Uterus (tissue), 4 donors: Measurements from ENCODE around the gene HUS1B. TPM values are rescaled to one million over a fixed set of nuclear protein-coding genes. Genes with fewer than 3 reads are reported as not detected.

Experiments used
- DNase-seq, 2 donors: peaks; one replicate each; pipeline ENCODE4 v3.0.0-alpha.2; 2019 to 2020
- H3K27ac ChIP-seq, 2 donors: fragments of 200-600 bp; sonication (generic); 1 replicate in 1 of 2; 2 replicates in 1 of 2; pipeline ENCODE4 v1.5.1; 2016 to 2018
- H3K27me3 ChIP-seq, 2 donors: fragments of 200-600 bp; sonication (generic); one replicate each; pipeline ENCODE4 v1.5.1; 2018 to 2019; ENCODE audit warnings: control low read depth in 1 of 2
- H3K36me3 ChIP-seq, 2 donors: fragments of 200-600 bp; sonication (generic); one replicate each; pipeline ENCODE4 v1.5.1; 2019; ENCODE audit warnings: control low read depth in 1 of 2
- H3K4me1 ChIP-seq, 2 donors: fragments of 200-600 bp; sonication (generic); one replicate each; pipeline ENCODE4 v1.5.1; 2018 to 2019; ENCODE audit warnings: control low read depth in 1 of 2
- H3K4me3 ChIP-seq, 2 donors: fragments of 200-600 bp; sonication (generic); 1 replicate in 1 of 2; 2 replicates in 1 of 2; pipeline ENCODE4 v1.5.1; 2018 to 2019; ENCODE audit warnings: mild to moderate bottlenecking in 1 of 2
- H3K9me3 ChIP-seq, 2 donors: fragments of 200-600 bp; sonication (generic); one replicate each; pipeline ENCODE4 v1.5.1; 2019; ENCODE audit warnings: control low read depth in 1 of 2
- POLR2A ChIP-seq, 2 donors: fragments of 450-650 bp; IDR thresholded peaks; one replicate each; pipeline ENCODE4 v1.6.1; 2016; ENCODE audit warnings: antibody characterized with exemption in 2 of 2, mild to moderate bottlenecking in 1 of 2, moderate library complexity in 1 of 2
- intact Hi-C: fragments of 100-400 bp; cut with DNase I; formaldehyde crosslinking; loops from one replicate; pipeline ENCODE4 v1.15.1; 2023; ENCODE audit warnings: low total_unique reads
- total RNA-seq, 4 donors: library from RNA; depleted of rRNA in 3 of 4; stranded (reverse); fragments of >200 nt in 3 of 4; gene quantifications; one replicate each; pipeline versions ENCODE4 v1.1.0 to v1.2.4, GENCODE V29; 2014 to 2023
- TF ChIP-seq, protein P1 (sequence below), 4 experiments: fragments of 200-600 bp in 2 of 4; fragments of 450-650 bp in 2 of 4; sonication (generic) in 2 of 4; IDR thresholded peaks; one replicate each; pipeline ENCODE4 v1.5.1; 2016 to 2019; ENCODE audit warnings: antibody characterized with exemption in 4 of 4, mild to moderate bottlenecking in 2 of 4, moderate library complexity in 1 of 4
- donor health status: DM: yes; HTN: yes; CAD: no.

Gene HUS1B
- total RNA-seq, 4 donors from 2014 or later = 1.5 to 2.8 (median 2.8) TPM; not detected in 1

DNA sequence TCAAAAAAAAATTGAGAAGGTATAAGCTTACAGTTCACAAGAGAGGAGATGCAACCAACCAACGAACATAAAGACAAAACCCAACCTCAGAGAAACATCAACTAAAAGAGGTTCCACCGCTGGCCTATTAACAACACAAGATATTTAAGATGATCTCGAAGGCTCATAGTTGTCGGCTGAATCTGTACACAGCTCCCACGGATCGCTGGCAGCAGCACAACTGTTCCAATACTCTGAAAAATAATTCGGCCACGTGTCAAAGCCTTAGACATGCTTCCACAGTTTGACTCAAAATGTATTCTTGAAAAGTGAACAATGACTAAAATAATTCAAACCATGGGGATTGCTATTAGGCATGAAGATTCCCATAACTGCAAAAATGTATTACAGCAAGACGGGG, 22.4 kb upstream of the HUS1B start:
- Histone ChIP-seq H3K4me3 (no peak overlapping the region), H3K4me1 (peaks cover 0 to 5% of the 10 kb centered on the region in 2 donors), H3K27ac (no peak overlapping the region), H3K36me3 (no peaks in the 10 kb centered on the region), H3K27me3 (no peaks in the 10 kb centered on the region), H3K9me3 (no peaks in the 10 kb centered on the region)
- no peak for TF ChIP-seq POLR2A (IDR thresholded peaks at IDR 0.05)
- TF ChIP-seq, protein P1, sequence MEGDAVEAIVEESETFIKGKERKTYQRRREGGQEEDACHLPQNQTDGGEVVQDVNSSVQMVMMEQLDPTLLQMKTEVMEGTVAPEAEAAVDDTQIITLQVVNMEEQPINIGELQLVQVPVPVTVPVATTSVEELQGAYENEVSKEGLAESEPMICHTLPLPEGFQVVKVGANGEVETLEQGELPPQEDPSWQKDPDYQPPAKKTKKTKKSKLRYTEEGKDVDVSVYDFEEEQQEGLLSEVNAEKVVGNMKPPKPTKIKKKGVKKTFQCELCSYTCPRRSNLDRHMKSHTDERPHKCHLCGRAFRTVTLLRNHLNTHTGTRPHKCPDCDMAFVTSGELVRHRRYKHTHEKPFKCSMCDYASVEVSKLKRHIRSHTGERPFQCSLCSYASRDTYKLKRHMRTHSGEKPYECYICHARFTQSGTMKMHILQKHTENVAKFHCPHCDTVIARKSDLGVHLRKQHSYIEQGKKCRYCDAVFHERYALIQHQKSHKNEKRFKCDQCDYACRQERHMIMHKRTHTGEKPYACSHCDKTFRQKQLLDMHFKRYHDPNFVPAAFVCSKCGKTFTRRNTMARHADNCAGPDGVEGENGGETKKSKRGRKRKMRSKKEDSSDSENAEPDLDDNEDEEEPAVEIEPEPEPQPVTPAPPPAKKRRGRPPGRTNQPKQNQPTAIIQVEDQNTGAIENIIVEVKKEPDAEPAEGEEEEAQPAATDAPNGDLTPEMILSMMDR (IDR thresholded peaks at IDR 0.05) = no peak
- no peak for DNase-seq
- intact Hi-C loops = no loop called here

DNA sequence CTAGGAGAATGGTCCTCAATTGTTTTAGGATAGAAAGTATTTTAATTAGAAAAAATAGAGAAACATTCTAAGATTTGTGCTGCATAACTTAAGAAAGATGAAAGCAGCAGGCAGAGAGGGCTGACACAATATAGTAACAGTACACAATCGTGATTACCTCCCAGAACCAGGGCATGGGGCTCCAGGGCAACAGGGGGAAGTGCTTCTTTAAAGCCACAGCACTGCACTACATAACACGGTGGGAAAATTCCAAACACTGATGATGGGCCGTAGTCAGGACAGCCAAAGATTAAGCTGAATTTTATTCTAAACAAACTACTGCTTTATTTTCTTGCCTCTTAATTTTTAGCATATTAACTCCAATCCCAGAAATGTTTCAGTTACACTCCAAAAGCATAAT, 21.6 kb upstream of the HUS1B start:
- H3K4me1 ChIP-seq = peaks cover 0 to 5% of the 10 kb centered on the region in 2 donors
- H3K9me3 ChIP-seq = no peaks in the 10 kb centered on the region
- no peaks in the 10 kb centered on the region for H3K36me3 ChIP-seq
- H3K27me3 ChIP-seq = no peaks in the 10 kb centered on the region
- DNase-seq = no peak
- no peak overlapping the region for H3K4me3 ChIP-seq
- TF ChIP-seq POLR2A (IDR thresholded peaks at IDR 0.05) = no peak
- TF ChIP-seq, protein P1 (IDR thresholded peaks at IDR 0.05) = no peak
- H3K27ac ChIP-seq = no peak overlapping the region
- intact Hi-C loops = no loop called here

DNA sequence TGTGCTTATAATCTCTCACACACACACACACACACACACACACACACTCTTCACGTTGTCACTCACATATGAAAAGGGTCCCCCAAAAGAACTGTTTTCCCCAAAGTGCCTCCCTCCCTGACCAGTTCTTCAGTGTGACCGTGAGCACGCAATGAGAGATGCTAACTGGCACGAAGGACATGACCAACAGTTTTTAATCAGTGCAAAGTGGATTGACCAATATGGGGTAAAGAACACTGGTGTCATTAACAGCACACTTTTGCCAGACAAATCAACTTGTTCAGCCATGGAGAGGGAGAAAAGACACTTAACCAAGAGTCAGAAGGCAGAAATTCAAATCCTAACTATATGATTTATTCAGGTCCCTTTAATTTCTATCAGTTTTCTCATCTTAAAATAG, 21.0 kb upstream of the HUS1B start:
- TF ChIP-seq, protein P1 (IDR thresholded peaks at IDR 0.05) = no peak
- no peak for TF ChIP-seq POLR2A (IDR thresholded peaks at IDR 0.05)
- intact Hi-C loops = no loop called here
- H3K36me3 ChIP-seq = no peaks in the 10 kb centered on the region
- H3K4me3 ChIP-seq = no peak overlapping the region
- H3K27me3 ChIP-seq = no peaks in the 10 kb centered on the region
- peaks cover 0 to 5% of the 10 kb centered on the region in 2 donors for H3K4me1 ChIP-seq
- H3K9me3 ChIP-seq = no peaks in the 10 kb centered on the region
- no peak overlapping the region for H3K27ac ChIP-seq
- no peak for DNase-seq

DNA sequence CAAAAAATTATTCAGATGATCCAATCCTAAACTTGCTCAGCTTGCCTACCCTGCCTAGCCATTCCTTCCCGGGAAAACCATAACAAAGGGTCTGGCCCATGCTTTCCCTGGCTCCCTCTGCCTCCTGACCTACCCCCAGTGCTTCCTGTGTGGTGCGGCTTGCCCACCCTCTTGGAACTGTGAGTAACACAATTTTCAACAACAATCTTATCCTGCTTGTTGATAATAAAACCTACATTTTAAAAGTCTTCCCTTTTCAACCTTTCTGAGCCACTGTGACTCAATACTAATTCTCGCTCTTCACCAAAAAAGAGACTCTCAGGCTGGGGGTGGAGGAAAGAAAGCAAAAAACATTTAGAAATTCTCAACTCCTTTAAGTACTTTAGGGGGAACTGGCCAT, 18.1 kb upstream of the HUS1B start:
- Histone ChIP-seq H3K4me3 (no peak overlapping the region), H3K36me3 (no peaks in the 10 kb centered on the region), H3K27me3 (no peaks in the 10 kb centered on the region), H3K9me3 (no peaks in the 10 kb centered on the region), H3K27ac (no peak overlapping the region), H3K4me1 (peaks cover 0 to 5% of the 10 kb centered on the region in 2 donors)
- DNase-seq = no peak
- intact Hi-C loops = no loop called here
- TF ChIP-seq, protein P1 (IDR thresholded peaks at IDR 0.05) = no peak
- no peak for TF ChIP-seq POLR2A (IDR thresholded peaks at IDR 0.05)

DNA sequence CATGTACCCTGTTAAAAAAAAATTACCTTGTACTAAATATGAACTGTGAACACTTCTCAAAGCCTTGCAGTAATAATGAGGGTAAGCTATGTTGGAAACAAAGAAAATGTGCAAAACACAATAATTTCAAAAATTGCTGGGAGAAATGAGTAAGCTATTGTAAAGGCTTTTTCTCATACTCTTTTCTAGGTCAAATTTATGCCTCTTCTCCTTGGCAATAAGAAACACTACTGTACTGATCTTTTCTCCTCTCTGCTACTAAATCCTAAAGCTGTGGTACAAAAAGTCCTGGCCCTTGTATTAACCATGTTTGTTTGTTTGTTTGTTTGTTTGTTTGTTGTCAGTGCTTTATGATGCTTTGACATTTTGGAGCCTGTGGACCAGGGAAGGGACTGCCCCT, 17.5 kb upstream of the HUS1B start:
- intact Hi-C loops = no loop called here
- no peaks in the 10 kb centered on the region for H3K27me3 ChIP-seq
- no peak overlapping the region for H3K4me3 ChIP-seq
- TF ChIP-seq, protein P1 (IDR thresholded peaks at IDR 0.05) = no peak
- TF ChIP-seq POLR2A (IDR thresholded peaks at IDR 0.05) = no peak
- DNase-seq = no peak
- peaks cover 0 to 5% of the 10 kb centered on the region in 2 donors for H3K4me1 ChIP-seq
- no peaks in the 10 kb centered on the region for H3K36me3 ChIP-seq
- H3K27ac ChIP-seq = no peak overlapping the region
- H3K9me3 ChIP-seq = no peaks in the 10 kb centered on the region
